DND-41 (cell line): ENCODE measurements around the gene DPP6.
A peak's percentile ranks its signal among the peaks of the same experiment; 100 is the strongest.
"Not testable (repeated sequence)": the region's sequence is repeated elsewhere in the genome, so short reads cannot be mapped to it uniquely, and the experiment has no call there.

Experiments used
- ATAC-seq: fragments of 200-7000 bp; cut with Tn5 transposase; 3 replicates; pipeline ENCODE4 v1.9.1; 2021; ENCODE audit warnings: low read depth; ENCODE audit not compliant: insufficient read depth
- DNase-seq: peaks from one replicate; pipeline ENCODE4 v3.0.0-alpha.2; 2020
- H2AFZ ChIP-seq: 2 replicates; pipeline ENCODE4 v1.6.0; 2012; ENCODE audit warnings: low read depth, low read length
- H3K27ac ChIP-seq: 2 replicates; pipeline ENCODE4 v1.5.1; 2012; ENCODE audit warnings: low read length, inconsistent platforms
- H3K27me3 ChIP-seq: fragments of 200-600 bp; sonication (generic); 2 replicates; pipeline ENCODE4 v1.6.0; 2012; ENCODE audit warnings: low read length, mild to moderate bottlenecking, inconsistent platforms; ENCODE audit not compliant: insufficient read depth, poor library complexity
- H3K36me3 ChIP-seq: 2 replicates; pipeline ENCODE4 v1.5.1; 2012; ENCODE audit warnings: low read length, inconsistent platforms; ENCODE audit not compliant: insufficient read depth
- H3K4me1 ChIP-seq: 2 replicates; pipeline ENCODE4 v1.5.1; 2012; ENCODE audit warnings: mild to moderate bottlenecking, low read length; ENCODE audit not compliant: insufficient read depth
- H3K4me2 ChIP-seq: 2 replicates; pipeline ENCODE4 v1.6.0; 2012; ENCODE audit warnings: mild to moderate bottlenecking, moderate library complexity, low read length, inconsistent platforms; ENCODE audit not compliant: insufficient read depth
- H3K4me3 ChIP-seq, 2 experiments: fragments of 200-600 bp in 1 of 2; shearing (Covaris generic) in 1 of 2; 2 replicates each; pipeline ENCODE4 v1.5.1; 2012 to 2016; ENCODE audit warnings: inconsistent platforms in 2 of 2, low read length in 2 of 2, mild to moderate bottlenecking in 2 of 2, low read depth in 1 of 2, moderate library complexity in 1 of 2
- H3K79me2 ChIP-seq: 2 replicates; pipeline ENCODE4 v1.6.0; 2012; ENCODE audit warnings: low read length, inconsistent platforms; ENCODE audit not compliant: insufficient read depth
- H3K9ac ChIP-seq: 2 replicates; pipeline ENCODE4 v1.6.0; 2012; ENCODE audit warnings: low read depth, mild to moderate bottlenecking, inconsistent platforms, low read length, moderate library complexity
- H3K9me3 ChIP-seq: 2 replicates; pipeline ENCODE4 v1.5.1; 2012; ENCODE audit warnings: low read length, moderate library complexity, mild to moderate bottlenecking, inconsistent platforms; ENCODE audit not compliant: insufficient read depth, severe bottlenecking
- H4K20me1 ChIP-seq: 2 replicates; pipeline ENCODE4 v1.6.0; 2012; ENCODE audit warnings: low read length; ENCODE audit not compliant: insufficient read depth
- EZH2 ChIP-seq: IDR thresholded peaks from 3 replicates; pipeline ENCODE4 v1.6.1; 2012; ENCODE audit warnings: borderline replicate concordance, low read depth, mild to moderate bottlenecking, moderate library complexity, low read length, inconsistent platforms; ENCODE audit not compliant: severe bottlenecking
- TF ChIP-seq, protein P1 (sequence below): IDR thresholded peaks from 2 replicates; pipeline ENCODE4 v1.5.1; 2012; ENCODE audit warnings: borderline replicate concordance, low read length, moderate library complexity, mild to moderate bottlenecking; ENCODE audit not compliant: poor library complexity, severe bottlenecking; ENCODE audit errors: extremely low read depth

Gene DPP6

GRCh38 chr7:154919344-154920225 lies 867.4 kb downstream of the DPP6 start:
- ATAC-seq (no peak), DNase-seq (no peak)
- no peak overlapping the region for H3K27ac ChIP-seq
- no peaks in the 10 kb centered on the region for H3K36me3 ChIP-seq
- H3K27me3 ChIP-seq: peaks cover 3% of the 10 kb centered on the region
- no peaks in the 10 kb centered on the region for H3K4me1 ChIP-seq
- H3K79me2 ChIP-seq: no peaks in the 10 kb centered on the region
- no peak overlapping the region for H3K4me2 ChIP-seq
- TF ChIP-seq, protein P1, sequence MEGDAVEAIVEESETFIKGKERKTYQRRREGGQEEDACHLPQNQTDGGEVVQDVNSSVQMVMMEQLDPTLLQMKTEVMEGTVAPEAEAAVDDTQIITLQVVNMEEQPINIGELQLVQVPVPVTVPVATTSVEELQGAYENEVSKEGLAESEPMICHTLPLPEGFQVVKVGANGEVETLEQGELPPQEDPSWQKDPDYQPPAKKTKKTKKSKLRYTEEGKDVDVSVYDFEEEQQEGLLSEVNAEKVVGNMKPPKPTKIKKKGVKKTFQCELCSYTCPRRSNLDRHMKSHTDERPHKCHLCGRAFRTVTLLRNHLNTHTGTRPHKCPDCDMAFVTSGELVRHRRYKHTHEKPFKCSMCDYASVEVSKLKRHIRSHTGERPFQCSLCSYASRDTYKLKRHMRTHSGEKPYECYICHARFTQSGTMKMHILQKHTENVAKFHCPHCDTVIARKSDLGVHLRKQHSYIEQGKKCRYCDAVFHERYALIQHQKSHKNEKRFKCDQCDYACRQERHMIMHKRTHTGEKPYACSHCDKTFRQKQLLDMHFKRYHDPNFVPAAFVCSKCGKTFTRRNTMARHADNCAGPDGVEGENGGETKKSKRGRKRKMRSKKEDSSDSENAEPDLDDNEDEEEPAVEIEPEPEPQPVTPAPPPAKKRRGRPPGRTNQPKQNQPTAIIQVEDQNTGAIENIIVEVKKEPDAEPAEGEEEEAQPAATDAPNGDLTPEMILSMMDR: no peak
- TF ChIP-seq EZH2: no peak
- no peaks in the 10 kb centered on the region for H3K9me3 ChIP-seq
- no peak overlapping the region for H3K9ac ChIP-seq
- no peak overlapping the region for H2AFZ ChIP-seq
- H3K4me3 ChIP-seq: no peak overlapping the region
- H4K20me1 ChIP-seq: no peaks in the 10 kb centered on the region; the same call in 1 of the 2 replicates

- H3K79me2 ChIP-seq, H2AFZ ChIP-seq, ATAC-seq, H3K4me3 ChIP-seq, H4K20me1 ChIP-seq, H3K9ac ChIP-seq, H3K27ac ChIP-seq, H3K36me3 ChIP-seq, H3K4me2 ChIP-seq, H3K4me1 ChIP-seq, DNase-seq, H3K9me3 ChIP-seq, H3K27me3 ChIP-seq: not testable (repeated sequence)
Observed at GRCh38 chr7:154922472-154922871, 870.3 kb downstream of the DPP6 start.

- Histone ChIP-seq H3K4me1 (peaks cover 22% of the 10 kb centered on the region), H3K4me2 (peak overlapping the region; percentile 92), H3K36me3 (no peaks in the 10 kb centered on the region), H3K79me2 (peaks cover 6% of the 10 kb centered on the region; the same call in 1 of the 2 replicates), H3K4me3 (peak overlapping the region; percentile 58 to 82), H3K27me3 (no peaks in the 10 kb centered on the region), H4K20me1 (no peaks in the 10 kb centered on the region), H3K9ac (peak overlapping the region; percentile 68), H2AFZ (peak overlapping the region; percentile 96), H3K27ac (peak overlapping the region; percentile 78), H3K9me3 (peaks cover 2% of the 10 kb centered on the region)
- TF ChIP-seq, protein P1: peak; percentile 80
- TF ChIP-seq EZH2: no peak
- ATAC-seq (peak; percentile 73), DNase-seq (peak; percentile 82)
Observed at GRCh38 chr7:154927624-154928125, 875.5 kb downstream of the DPP6 start.
